Measurements from ENCODE around the gene ARMH4.
"Not testable (repeated sequence)": the region's sequence is repeated elsewhere in the genome, so short reads cannot be mapped to it uniquely, and the experiment has no call there.

The ARMH4 gene

GRCh38 chr14:58145936-58146335 lies 6.1 kb downstream of the ARMH4 start:
- DNase-seq (ENCODE audit: low spot score), result no peak

DNA sequence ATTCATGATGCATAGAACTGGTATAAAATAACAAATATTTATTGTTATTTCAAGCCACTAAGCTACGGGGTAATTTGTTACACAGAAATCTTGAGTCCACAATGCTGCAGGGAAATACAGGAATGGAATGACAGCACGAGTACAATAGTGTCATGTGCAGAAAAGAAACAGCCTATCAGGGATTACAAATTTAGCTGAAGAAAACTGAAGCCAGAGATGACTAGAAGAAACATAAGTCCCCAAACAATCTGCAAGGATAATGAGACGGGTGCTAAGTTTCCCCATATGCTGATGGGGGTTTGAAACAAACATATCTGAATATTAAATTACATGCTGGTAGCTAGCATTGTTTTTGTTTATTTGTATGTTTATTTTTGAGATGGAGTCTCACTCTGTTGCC lies 8.9 kb downstream of the ARMH4 start:
- FAIRE-seq (no peak), DNase-seq (ENCODE audit: low spot score) (no peak)

More at GRCh38 chr14:58145936-58146335, 6.1 kb downstream of the ARMH4 start:
- FAIRE-seq, result no peak

DNA sequence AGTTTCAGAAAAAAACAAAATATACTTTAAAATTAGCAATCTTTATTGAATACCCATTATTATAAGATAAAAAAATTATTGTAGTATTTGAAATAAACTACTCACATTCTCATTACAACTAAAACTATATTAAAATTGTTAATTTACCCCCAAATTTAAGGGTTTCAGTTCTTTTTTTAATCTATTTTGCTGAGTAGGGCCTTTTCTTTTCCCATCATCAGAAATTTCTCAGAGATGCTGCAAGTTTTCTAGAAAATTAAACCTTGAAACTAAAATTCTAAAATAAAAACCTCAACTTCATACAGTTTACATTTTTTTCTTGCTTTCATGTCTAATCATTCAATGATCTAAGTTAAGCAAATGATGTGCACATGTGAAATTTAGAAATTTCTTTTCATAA lies 10.1 kb downstream of the ARMH4 start:
- no peak for DNase-seq (ENCODE audit: low spot score)
- FAIRE-seq, result no peak

DNA sequence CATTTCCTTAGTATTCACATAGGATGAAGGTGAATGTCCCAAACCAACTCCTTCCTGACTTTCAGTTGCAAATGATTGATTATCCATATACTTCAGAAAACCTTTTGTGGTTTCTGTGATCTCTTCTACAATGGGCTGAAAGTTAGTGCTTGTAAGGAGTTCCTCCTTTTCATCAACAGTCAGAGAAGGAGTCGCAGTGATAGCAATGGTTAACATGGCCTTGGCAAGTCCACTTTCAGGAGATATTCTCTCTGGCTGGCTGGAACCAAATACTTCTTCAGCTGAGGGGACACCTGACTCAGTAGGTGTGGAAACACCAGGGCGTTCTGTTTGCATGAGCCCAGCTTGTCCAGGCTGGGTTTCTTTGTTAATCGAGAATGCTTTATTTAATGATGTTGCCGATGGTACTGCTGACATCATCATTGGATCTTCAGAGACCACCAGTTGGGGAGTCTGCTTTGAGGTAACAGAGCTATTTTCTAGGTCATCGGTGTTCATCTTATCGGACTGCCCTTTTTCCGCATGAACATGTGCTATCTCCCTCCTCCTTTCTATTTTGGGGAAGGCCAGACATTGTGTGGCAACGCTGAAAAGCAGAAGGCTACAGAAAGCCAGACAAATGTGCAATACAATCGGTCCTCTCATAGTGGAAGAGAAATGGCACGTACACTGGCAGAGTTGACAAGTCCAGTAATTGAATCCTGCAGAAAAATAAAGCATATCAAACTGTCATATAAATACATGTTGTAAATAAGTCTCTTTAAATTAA lies 13.1 kb downstream of the ARMH4 start:
- no peak for DNase-seq (ENCODE audit: low spot score)

DNA sequence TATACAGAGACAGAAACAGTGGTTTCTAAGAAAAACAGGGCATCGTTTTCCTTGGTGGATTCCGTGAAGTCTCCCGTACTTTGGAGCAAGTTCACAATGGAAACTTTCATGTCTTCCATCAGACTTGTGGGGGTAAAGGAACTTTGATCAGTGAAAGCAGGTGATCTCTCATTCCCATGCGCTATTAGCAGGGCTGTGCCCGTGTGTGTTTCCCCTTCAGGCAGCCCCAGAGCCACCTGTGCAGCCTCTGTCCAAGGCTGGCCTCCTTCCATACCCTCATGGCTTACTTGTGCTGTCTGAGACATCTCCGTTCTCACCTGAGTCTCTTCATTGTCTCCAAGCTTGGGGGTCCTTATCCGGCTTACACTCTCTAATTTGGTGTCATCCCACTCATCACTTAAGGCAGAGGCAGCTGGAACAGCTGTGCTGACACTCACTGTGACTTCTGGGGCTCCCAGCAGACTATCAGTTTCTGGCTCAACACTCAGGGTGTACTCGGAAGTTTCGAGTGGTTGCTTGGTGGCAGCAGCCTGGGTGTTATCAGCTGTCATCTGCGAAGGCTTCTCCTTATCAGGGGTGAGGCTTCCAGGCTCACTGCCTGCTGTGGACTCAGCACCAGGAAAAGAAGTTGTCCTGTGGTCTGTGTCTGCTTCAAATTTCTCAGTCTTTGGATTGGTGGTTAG lies 13.8 kb downstream of the ARMH4 start:
- no peak for DNase-seq (ENCODE audit: low spot score)
- peak; percentile 74 for FAIRE-seq

More for the DNA sequence above, 13.1 kb downstream of the ARMH4 start:
- FAIRE-seq, result peak; percentile 74

- peak; percentile 47 for DNase-seq (ENCODE audit: low spot score)
- FAIRE-seq, result peak; percentile 92
These were observed 18.3 kb downstream of the ARMH4 start for GRCh38 chr14:58133739-58134138.

DNA sequence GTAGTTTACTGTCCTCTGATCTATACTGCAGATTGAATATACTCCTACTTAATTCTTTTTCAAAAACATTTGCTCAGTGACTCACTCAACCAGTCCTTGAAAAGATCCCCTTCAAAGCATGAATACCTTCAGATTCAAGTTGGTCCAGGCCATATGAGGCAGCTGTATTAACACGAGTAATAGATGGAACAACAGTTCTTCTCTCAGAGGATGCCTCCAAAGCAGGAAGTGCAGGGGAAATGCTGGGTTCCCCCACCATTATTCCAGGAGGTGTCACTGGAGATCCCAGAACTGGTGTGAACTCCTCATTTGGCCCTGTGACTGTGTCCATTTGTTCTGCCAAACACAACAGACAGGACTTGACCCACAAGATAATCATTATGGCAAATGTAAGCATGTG lies 20.6 kb downstream of the ARMH4 start:
- DNase-seq (ENCODE audit: low spot score), result no peak
- FAIRE-seq, result peak; percentile 17

- no peak for DNase-seq (ENCODE audit: low spot score)
These were observed 21.8 kb downstream of the ARMH4 start for GRCh38 chr14:58130116-58130782.

DNA sequence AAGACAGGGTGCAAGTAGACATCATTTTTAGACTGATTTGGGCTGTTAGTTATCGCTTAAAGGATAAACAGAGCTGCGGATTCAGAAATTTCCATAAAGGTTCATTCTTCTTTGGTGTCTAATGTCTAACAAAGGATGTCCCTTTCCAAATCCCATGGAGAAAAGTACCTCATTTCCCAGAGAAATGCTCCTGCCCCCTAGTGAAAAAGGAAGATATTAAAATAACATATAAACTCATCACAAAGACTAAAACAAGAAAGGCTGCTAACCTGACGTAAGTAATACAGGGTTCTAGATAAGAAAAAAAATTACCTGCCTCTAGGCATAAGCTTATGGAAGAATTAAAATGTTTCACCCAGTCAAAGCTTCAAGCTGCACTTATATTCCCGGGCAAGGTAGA lies 22.8 kb downstream of the ARMH4 start:
- FAIRE-seq (no peak), DNase-seq (ENCODE audit: low spot score) (no peak)

More at GRCh38 chr14:58130116-58130782, 21.8 kb downstream of the ARMH4 start:
- FAIRE-seq, result no peak

DNA sequence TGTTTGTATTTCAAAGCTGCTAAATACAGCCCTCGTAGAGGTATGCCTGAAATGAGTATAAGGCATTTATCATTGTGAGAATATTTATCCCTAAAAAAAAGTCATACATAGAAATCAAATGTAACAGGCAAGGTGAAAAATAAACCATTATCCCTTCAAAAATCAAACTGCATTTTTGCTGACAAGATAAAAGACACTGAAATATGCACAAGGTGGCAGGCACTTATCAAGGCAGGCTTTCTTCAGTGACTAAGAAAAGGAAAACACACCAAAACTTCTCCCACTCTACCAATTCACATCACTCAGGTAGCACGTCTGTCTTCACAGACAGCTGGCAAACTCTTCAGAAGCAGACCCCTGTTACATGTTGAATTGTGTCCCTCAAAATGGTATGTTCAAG lies 23.6 kb downstream of the ARMH4 start:
- DNase-seq (ENCODE audit: low spot score) (no peak), FAIRE-seq (no peak)

- not testable (repeated sequence) for FAIRE-seq
These were observed 29.5 kb downstream of the ARMH4 start for GRCh38 chr14:58122546-58122945.

GRCh38 chr14:58121530-58122186 lies 30.4 kb downstream of the ARMH4 start:
- FAIRE-seq (no peak), DNase-seq (ENCODE audit: low spot score) (no peak)

More at GRCh38 chr14:58122546-58122945, 29.5 kb downstream of the ARMH4 start:
- not testable (repeated sequence) for DNase-seq (ENCODE audit: low spot score)

DNA sequence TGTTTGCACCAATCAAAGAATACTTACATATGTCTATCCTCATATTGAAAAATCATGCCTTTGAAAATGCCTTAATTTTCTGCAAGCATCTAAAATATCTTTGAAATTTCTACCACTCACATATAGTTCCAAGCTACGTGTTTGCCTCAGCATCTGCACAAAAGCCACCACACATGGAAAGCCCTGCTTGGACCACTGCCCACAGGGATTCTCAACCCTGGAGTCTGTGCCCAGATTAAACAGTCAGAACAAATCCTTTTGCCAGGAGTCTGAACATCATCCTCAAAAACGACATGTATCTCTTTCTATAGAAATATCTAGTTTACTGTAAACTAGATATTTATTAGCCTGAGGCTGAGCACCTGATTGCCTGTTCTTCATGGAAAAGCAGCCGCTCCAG lies 32.6 kb downstream of the ARMH4 start:
- DNase-seq (ENCODE audit: low spot score) (no peak), FAIRE-seq (no peak)

GRCh38 chr14:58118097-58118815 lies 33.8 kb downstream of the ARMH4 start:
- FAIRE-seq (peak; percentile 77), DNase-seq (ENCODE audit: low spot score) (no peak)

GRCh38 chr14:58109744-58110143 lies 42.3 kb downstream of the ARMH4 start:
- FAIRE-seq, result peak; percentile 30
- no peak for DNase-seq (ENCODE audit: low spot score)

DNA sequence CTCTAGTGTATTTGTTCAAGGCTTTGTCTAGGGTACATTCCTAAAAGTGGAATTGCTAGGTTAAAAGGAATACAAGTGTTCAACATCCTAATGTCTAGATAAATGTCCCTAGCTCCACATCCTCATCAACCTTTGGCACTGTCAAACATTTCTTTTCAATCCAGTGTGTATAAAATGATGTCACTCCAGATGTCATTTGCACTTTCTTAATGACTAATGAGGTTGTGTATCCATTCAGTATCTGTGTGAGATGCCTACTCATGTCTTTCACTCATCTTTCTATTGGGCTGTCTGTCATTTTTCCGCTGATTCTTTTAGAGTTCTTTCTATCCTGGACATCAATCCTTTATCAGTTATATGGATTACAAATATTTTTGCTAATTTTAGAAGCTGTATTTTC lies 43.3 kb downstream of the ARMH4 start:
- FAIRE-seq, result no peak
- DNase-seq (ENCODE audit: low spot score), result no peak

GRCh38 chr14:58107947-58108552 lies 44.0 kb downstream of the ARMH4 start:
- DNase-seq (ENCODE audit: low spot score) (peak; percentile 72), FAIRE-seq (no peak)

- DNase-seq (ENCODE audit: low spot score) (no peak), FAIRE-seq (no peak)
These were observed 45.0 kb downstream of the ARMH4 start for GRCh38 chr14:58107041-58107440.

GRCh38 chr14:58106446-58106845 lies 45.6 kb downstream of the ARMH4 start:
- FAIRE-seq, result no peak

DNA sequence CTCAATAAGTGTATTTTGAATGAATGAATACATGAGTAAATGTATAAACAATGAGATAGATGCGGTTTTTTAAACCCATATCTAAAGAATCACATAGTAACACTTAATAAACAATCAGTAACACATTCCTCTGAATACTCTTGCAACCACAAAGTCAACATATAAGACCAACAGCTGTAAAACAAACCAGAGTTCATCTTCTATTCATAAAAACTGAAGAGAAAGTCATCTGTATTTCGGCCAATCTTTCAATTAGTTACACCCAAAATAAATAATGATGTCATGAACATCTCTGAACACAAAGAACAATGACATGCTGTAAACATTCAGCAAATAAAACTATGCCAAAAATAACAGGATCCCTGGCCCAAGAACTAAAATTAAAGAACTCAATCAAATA lies 47.2 kb downstream of the ARMH4 start:
- DNase-seq (ENCODE audit: low spot score) (peak; percentile 37), FAIRE-seq (no peak)

More at GRCh38 chr14:58106446-58106845, 45.6 kb downstream of the ARMH4 start:
- no peak for DNase-seq (ENCODE audit: low spot score)

Data from urothelium cell line (cell line).